Epithelial cell of proximal tubule (primary cell): Measurements from ENCODE around the gene RPS6KA2. TPM values are rescaled to one million over a fixed set of nuclear protein-coding genes. Genes with fewer than 3 reads are reported as not detected.
"Not testable (repeated sequence)": the region's sequence is repeated elsewhere in the genome, so short reads cannot be mapped to it uniquely, and the experiment has no call there.

Experiments used
- DNase-seq: peaks from one replicate; pipeline ENCODE4 v3.0.0-alpha.2; 2011; ENCODE audit warnings: low read depth
- H3K4me3 ChIP-seq: 2 replicates; pipeline ENCODE4 v1.5.1; 2011; ENCODE audit warnings: low read depth, mild to moderate bottlenecking, low read length
- CTCF ChIP-seq: conservative IDR thresholded peaks from 2 replicates; pipeline ENCODE4 v1.5.1; 2012; ENCODE audit warnings: low read depth, mild to moderate bottlenecking, low read length
- total RNA-seq: library from RNA; depleted of rRNA; stranded (reverse); fragments of >200 nt; gene quantifications from 2 replicates; pipeline ENCODE4 v1.2.3, GENCODE V29; 2015

Gene RPS6KA2
- total RNA-seq, 1 donor from 2014 or later, result 20.8 TPM

GRCh38 chr6:166534658-166535406, 92.2 kb downstream of the RPS6KA2 start:
- TF ChIP-seq CTCF, result no peak
- DNase-seq, result no peak
- no peak overlapping the region for H3K4me3 ChIP-seq

GRCh38 chr6:166533205-166533824, 93.7 kb downstream of the RPS6KA2 start:
- TF ChIP-seq CTCF, result no peak
- no peak for DNase-seq
- no peak overlapping the region for H3K4me3 ChIP-seq

- H3K4me3 ChIP-seq, result no peak overlapping the region
- DNase-seq, result no peak
- TF ChIP-seq CTCF, result no peak
These were observed 94.7 kb downstream of the RPS6KA2 start for GRCh38 chr6:166532302-166532701.

GRCh38 chr6:166530211-166531095, 96.6 kb downstream of the RPS6KA2 start:
- DNase-seq, result no peak
- no peak overlapping the region for H3K4me3 ChIP-seq
- no peak for TF ChIP-seq CTCF

- DNase-seq, result no peak
- H3K4me3 ChIP-seq, result no peak overlapping the region
- TF ChIP-seq CTCF, result no peak
These were observed 97.5 kb downstream of the RPS6KA2 start for GRCh38 chr6:166529586-166529985.

GRCh38 chr6:166529058-166529457, 98.0 kb downstream of the RPS6KA2 start:
- not testable (repeated sequence) for DNase-seq

GRCh38 chr6:166527849-166528248, 99.2 kb downstream of the RPS6KA2 start:
- no peak for TF ChIP-seq CTCF
- no peak for DNase-seq
- H3K4me3 ChIP-seq, result no peak overlapping the region

More at GRCh38 chr6:166529058-166529457, 98.0 kb downstream of the RPS6KA2 start:
- not testable (repeated sequence) for H3K4me3 ChIP-seq
